ENCODE results near the gene PRRT2. TPM values are rescaled to one million over a fixed set of nuclear protein-coding genes. Genes with fewer than 3 reads are reported as not detected.
"Not testable (repeated sequence)": the region's sequence is repeated elsewhere in the genome, so short reads cannot be mapped to it uniquely, and the experiment has no call there.

The PRRT2 gene
- total RNA-seq, 2 experiments from 2014 or later: 0.09 to 3.4 TPM

GRCh38 chr16:29769507-29769906 is 42.5 kb upstream of the PRRT2 start:
- BruUV-seq (replicated peaks): no TSS peak

GRCh38 chr16:29770250-29770929 is 41.6 kb upstream of the PRRT2 start:
- TF ChIP-seq CTCF (conservative IDR thresholded peaks at IDR 0.05; ENCODE audit: low read length) (no peak), EZH2phosphoT487 (IDR thresholded peaks at IDR 0.05; ENCODE audit: borderline replicate concordance, low read depth, low read length) (no peak)
- Histone ChIP-seq H3K9me2 (ENCODE audit: insufficient read depth, low read length) (no peaks in the 10 kb centered on the region), H3K9me3 (ENCODE audit: low read length) (no peaks in the 10 kb centered on the region), H3K36me3 (ENCODE audit: insufficient read depth, low read length) (no peaks in the 10 kb centered on the region), H3K4me1 (ENCODE audit: insufficient read depth, low read length, poor library complexity, severe bottlenecking) (no peaks in the 10 kb centered on the region), H3K4me2 (ENCODE audit: low read length) (no peak overlapping the region), H3K79me2 (ENCODE audit: insufficient read depth, low read depth, low read length) (no peaks in the 10 kb centered on the region), H2AFZ (ENCODE audit: low read length) (no peak overlapping the region), H3K27ac (ENCODE audit: low read depth, low read length, poor library complexity, severe bottlenecking) (no peak overlapping the region), H4K20me1 (ENCODE audit: insufficient read depth, low read length) (no peaks in the 10 kb centered on the region), H3K4me3 (ENCODE audit: low read depth, low read length, poor library complexity, severe bottlenecking) (no peak overlapping the region)
- POLR2A ChIA-PET: interaction anchor here (1.1 kb wide), 1 partner anchor 41 kb away, joined by 3 read pairs; no protein-coding TSS in a partner anchor
- CTCF ChIA-PET (ENCODE audit: unreplicated experiment): no interaction called here
- no TSS peak for BruUV-seq (replicated peaks)
- intact Hi-C loops (cut with micrococcal nuclease; ENCODE audit: unreplicated experiment): no loop called here
- DNase-seq (ENCODE audit: low spot score): no peak

More at GRCh38 chr16:29769507-29769906, 42.5 kb upstream of the PRRT2 start:
- Histone ChIP-seq H4K20me1 (ENCODE audit: insufficient read depth, low read length) (no peaks in the 10 kb centered on the region), H3K4me1 (ENCODE audit: insufficient read depth, low read length, poor library complexity, severe bottlenecking) (no peaks in the 10 kb centered on the region), H3K27ac (ENCODE audit: low read depth, low read length, poor library complexity, severe bottlenecking) (no peak overlapping the region), H2AFZ (ENCODE audit: low read length) (no peak overlapping the region), H3K4me3 (ENCODE audit: low read depth, low read length, poor library complexity, severe bottlenecking) (no peak overlapping the region), H3K4me2 (ENCODE audit: low read length) (no peak overlapping the region), H3K9me3 (ENCODE audit: low read length) (no peaks in the 10 kb centered on the region), H3K36me3 (ENCODE audit: insufficient read depth, low read length) (no peaks in the 10 kb centered on the region), H3K79me2 (ENCODE audit: insufficient read depth, low read depth, low read length) (no peaks in the 10 kb centered on the region), H3K9me2 (ENCODE audit: insufficient read depth, low read length) (no peaks in the 10 kb centered on the region)
- intact Hi-C loops (cut with micrococcal nuclease; ENCODE audit: unreplicated experiment): no loop called here
- DNase-seq (ENCODE audit: low spot score): no peak
- CTCF ChIA-PET (ENCODE audit: unreplicated experiment): no interaction called here
- POLR2A ChIA-PET: interaction anchor here (0.6 kb wide), 1 partner anchor 150 kb away, joined by 3 read pairs; no protein-coding TSS in a partner anchor
- TF ChIP-seq CTCF (conservative IDR thresholded peaks at IDR 0.05; ENCODE audit: low read length) (no peak), EZH2phosphoT487 (IDR thresholded peaks at IDR 0.05; ENCODE audit: borderline replicate concordance, low read depth, low read length) (no peak)

GRCh38 chr16:29772330-29772729 is 39.7 kb upstream of the PRRT2 start:
- H3K27ac ChIP-seq (ENCODE audit: low read depth, low read length, poor library complexity, severe bottlenecking); H2AFZ ChIP-seq (ENCODE audit: low read length); POLR2A ChIA-PET; H3K4me2 ChIP-seq (ENCODE audit: low read length); DNase-seq (ENCODE audit: low spot score); H3K9me3 ChIP-seq (ENCODE audit: low read length); H3K79me2 ChIP-seq (ENCODE audit: insufficient read depth, low read depth, low read length); H3K4me3 ChIP-seq (ENCODE audit: low read depth, low read length, poor library complexity, severe bottlenecking); CTCF ChIA-PET (ENCODE audit: unreplicated experiment); H4K20me1 ChIP-seq (ENCODE audit: insufficient read depth, low read length); H3K9me2 ChIP-seq (ENCODE audit: insufficient read depth, low read length); H3K4me1 ChIP-seq (ENCODE audit: insufficient read depth, low read length, poor library complexity, severe bottlenecking); H3K36me3 ChIP-seq (ENCODE audit: insufficient read depth, low read length); intact Hi-C loops (cut with micrococcal nuclease; ENCODE audit: unreplicated experiment); BruUV-seq (replicated peaks): not testable (repeated sequence)

Data from OCI-LY7 (cell line).